Measurements from ENCODE around the gene CACNA2D1.

CACNA2D1 gene

GRCh38 chr7:82211333-82211732, 232.2 kb downstream of the CACNA2D1 start:
- intact Hi-C loops (cut with DNase I): no loop called here
- DNase-seq: no peak

- intact Hi-C loops (cut with DNase I): no loop called here
- DNase-seq: no peak
These were observed 233.0 kb downstream of the CACNA2D1 start for GRCh38 chr7:82210416-82211184.

GRCh38 chr7:82209179-82209747, 234.3 kb downstream of the CACNA2D1 start:
- intact Hi-C loops (cut with DNase I): no loop called here
- no peak for DNase-seq

- intact Hi-C loops (cut with DNase I): no loop called here
These were observed 238.9 kb downstream of the CACNA2D1 start for GRCh38 chr7:82204694-82205093.

GRCh38 chr7:82202965-82203364, 240.6 kb downstream of the CACNA2D1 start:
- intact Hi-C loops (cut with DNase I): no loop called here

More at GRCh38 chr7:82204694-82205093, 238.9 kb downstream of the CACNA2D1 start:
- DNase-seq: peak in 1 of 42 donors; percentile 41

GRCh38 chr7:82202107-82202506, 241.5 kb downstream of the CACNA2D1 start:
- intact Hi-C loops (cut with DNase I): no loop called here
- no peak for DNase-seq

More at GRCh38 chr7:82202965-82203364, 240.6 kb downstream of the CACNA2D1 start:
- no peak for DNase-seq

GRCh38 chr7:82200601-82201000, 243.0 kb downstream of the CACNA2D1 start:
- no peak for DNase-seq
- intact Hi-C loops (cut with DNase I): no loop called here

- intact Hi-C loops (cut with DNase I): no loop called here
- DNase-seq: peak in 12 of 42 donors; percentile 22 to 64 (median 38)
These were observed 249.4 kb downstream of the CACNA2D1 start for GRCh38 chr7:82194016-82194643.

- intact Hi-C loops (cut with DNase I): no loop called here
- no peak for DNase-seq
These were observed 254.9 kb downstream of the CACNA2D1 start for GRCh38 chr7:82188636-82189035.

- intact Hi-C loops (cut with DNase I): no loop called here
- no peak for DNase-seq
These were observed 258.1 kb downstream of the CACNA2D1 start for GRCh38 chr7:82185443-82185842.

GRCh38 chr7:82183634-82184033, 259.9 kb downstream of the CACNA2D1 start:
- intact Hi-C loops (cut with DNase I): no loop called here
- DNase-seq: no peak

- intact Hi-C loops (cut with DNase I): no loop called here
- no peak for DNase-seq
These were observed 264.3 kb downstream of the CACNA2D1 start for GRCh38 chr7:82179311-82179710.

GRCh38 chr7:82175319-82175718, 268.3 kb downstream of the CACNA2D1 start:
- intact Hi-C loops (cut with DNase I): no loop called here
- DNase-seq: no peak

GRCh38 chr7:82173400-82174021, 270.1 kb downstream of the CACNA2D1 start:
- peak in 1 of 42 donors; percentile 29 for DNase-seq
- intact Hi-C loops (cut with DNase I): no loop called here

- no peak for DNase-seq
- intact Hi-C loops (cut with DNase I): no loop called here
These were observed 270.7 kb downstream of the CACNA2D1 start for GRCh38 chr7:82172881-82173280.

- no peak for DNase-seq
- intact Hi-C loops (cut with DNase I): no loop called here
These were observed 271.6 kb downstream of the CACNA2D1 start for GRCh38 chr7:82172017-82172416.

- intact Hi-C loops (cut with DNase I): no loop called here
- no peak for DNase-seq
These were observed 275.8 kb downstream of the CACNA2D1 start for GRCh38 chr7:82167558-82168314.

GRCh38 chr7:82166260-82167015, 277.1 kb downstream of the CACNA2D1 start:
- intact Hi-C loops (cut with DNase I): no loop called here
- peak in 2 of 42 donors; percentile 24 to 30 for DNase-seq

All from head of caudate nucleus (tissue), 42 donors.